WERI-Rb-1 (cell line): ENCODE measurements around the gene KRTAP4-11.
"Not testable (repeated sequence)": the region's sequence is repeated elsewhere in the genome, so short reads cannot be mapped to it uniquely, and the experiment has no call there.

Experiments
- DNase-seq: peaks from one replicate; pipeline ENCODE4 v3.0.0-alpha.2; 2020
- H3K27ac ChIP-seq: fragments of 250-450 bp; sonication (Bioruptor Pico); 2 replicates; pipeline ENCODE4 v1.5.1; 2020; ENCODE audit warnings: mild to moderate bottlenecking, moderate library complexity
- H3K27me3 ChIP-seq: fragments of 250-450 bp; sonication (Bioruptor Pico); 2 replicates; pipeline ENCODE4 v1.5.1; 2021; ENCODE audit warnings: mild to moderate bottlenecking, low read depth, moderate library complexity; ENCODE audit not compliant: insufficient read depth, severe bottlenecking
- H3K36me3 ChIP-seq: fragments of 250-450 bp; sonication (Bioruptor Pico); 2 replicates; pipeline ENCODE4 v1.5.1; 2020; ENCODE audit warnings: mild to moderate bottlenecking, moderate library complexity
- H3K4me3 ChIP-seq: 2 replicates; pipeline ENCODE4 v1.5.1; 2011; ENCODE audit warnings: low read depth, mild to moderate bottlenecking, control low read depth, low read length
- H3K9me3 ChIP-seq: fragments of 250-450 bp; sonication (Bioruptor Pico); 2 replicates; pipeline ENCODE4 v1.5.1; 2021; ENCODE audit warnings: mild to moderate bottlenecking, moderate library complexity; ENCODE audit not compliant: severe bottlenecking
- TF ChIP-seq, protein P1 (sequence below): IDR thresholded peaks from 2 replicates; pipeline ENCODE4 v1.5.1; 2011; ENCODE audit warnings: low read depth, mild to moderate bottlenecking, control low read depth, inconsistent platforms, low read length

Gene KRTAP4-11

DNA sequence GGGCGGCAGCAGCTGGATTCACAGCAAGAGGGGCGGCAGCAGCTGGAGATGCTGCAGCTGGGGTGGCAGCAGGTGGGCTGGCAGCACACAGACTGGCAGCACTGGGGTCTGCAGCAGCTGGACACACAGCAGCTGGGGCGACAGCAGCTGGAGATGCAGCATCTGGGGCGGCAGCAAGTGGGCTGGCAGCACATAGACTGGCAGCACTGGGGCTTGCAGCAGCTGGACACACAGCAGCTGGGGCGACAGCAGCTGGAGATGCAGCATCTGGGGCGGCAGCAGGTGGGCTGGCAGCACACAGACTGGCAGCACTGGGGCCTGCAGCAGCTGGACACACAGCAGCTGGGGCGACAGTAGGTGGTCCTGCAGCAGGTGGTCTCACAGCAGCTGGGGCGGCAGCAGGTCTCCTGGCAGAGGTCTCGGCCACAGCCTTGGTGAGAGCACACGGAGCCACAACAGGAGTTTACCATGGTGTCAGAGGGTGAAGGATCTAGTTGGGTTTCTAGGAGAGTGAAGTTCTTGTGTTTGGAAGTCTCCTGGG, at the start of gene KRTAP4-11:
KRTAP4-11 (minus strand) TSS at position 528 of the 541 bp plus-strand sequence; CDS start at position 470, 58 bp downstream.
- H3K4me3 ChIP-seq, H3K27ac ChIP-seq, DNase-seq, H3K36me3 ChIP-seq: not testable (repeated sequence)
- peaks cover 53% of the 10 kb centered on the region for H3K27me3 ChIP-seq
- peaks cover 14% of the 10 kb centered on the region for H3K9me3 ChIP-seq

DNA sequence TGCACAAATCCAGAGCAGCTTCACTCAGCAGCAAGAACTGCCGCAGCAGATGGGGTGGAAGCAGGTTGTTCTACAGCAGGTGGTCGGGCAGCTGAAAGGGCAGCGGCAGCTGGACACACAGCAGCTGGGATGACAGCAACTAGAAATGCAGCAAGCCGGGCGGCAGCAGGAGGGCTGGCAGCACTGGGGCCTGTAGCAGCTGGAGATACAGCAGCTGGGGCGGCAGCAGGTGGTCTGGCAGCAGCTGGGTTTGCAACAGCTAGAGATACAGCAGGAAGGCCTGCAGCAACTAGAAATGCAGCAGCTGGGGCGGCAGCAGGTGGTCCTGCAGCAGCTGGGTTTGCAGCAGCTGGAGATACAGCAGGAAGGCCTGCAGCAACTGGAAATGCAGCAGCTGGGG, 49.4 kb upstream of the KRTAP4-11 start:
- H3K36me3 ChIP-seq = no peaks in the 10 kb centered on the region
- peaks cover 76% of the 10 kb centered on the region for H3K27me3 ChIP-seq
- no peak overlapping the region for H3K4me3 ChIP-seq
- TF ChIP-seq, protein P1, sequence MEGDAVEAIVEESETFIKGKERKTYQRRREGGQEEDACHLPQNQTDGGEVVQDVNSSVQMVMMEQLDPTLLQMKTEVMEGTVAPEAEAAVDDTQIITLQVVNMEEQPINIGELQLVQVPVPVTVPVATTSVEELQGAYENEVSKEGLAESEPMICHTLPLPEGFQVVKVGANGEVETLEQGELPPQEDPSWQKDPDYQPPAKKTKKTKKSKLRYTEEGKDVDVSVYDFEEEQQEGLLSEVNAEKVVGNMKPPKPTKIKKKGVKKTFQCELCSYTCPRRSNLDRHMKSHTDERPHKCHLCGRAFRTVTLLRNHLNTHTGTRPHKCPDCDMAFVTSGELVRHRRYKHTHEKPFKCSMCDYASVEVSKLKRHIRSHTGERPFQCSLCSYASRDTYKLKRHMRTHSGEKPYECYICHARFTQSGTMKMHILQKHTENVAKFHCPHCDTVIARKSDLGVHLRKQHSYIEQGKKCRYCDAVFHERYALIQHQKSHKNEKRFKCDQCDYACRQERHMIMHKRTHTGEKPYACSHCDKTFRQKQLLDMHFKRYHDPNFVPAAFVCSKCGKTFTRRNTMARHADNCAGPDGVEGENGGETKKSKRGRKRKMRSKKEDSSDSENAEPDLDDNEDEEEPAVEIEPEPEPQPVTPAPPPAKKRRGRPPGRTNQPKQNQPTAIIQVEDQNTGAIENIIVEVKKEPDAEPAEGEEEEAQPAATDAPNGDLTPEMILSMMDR = no peak
- no peaks in the 10 kb centered on the region for H3K9me3 ChIP-seq
- no peak for DNase-seq
- no peak overlapping the region for H3K27ac ChIP-seq

DNA sequence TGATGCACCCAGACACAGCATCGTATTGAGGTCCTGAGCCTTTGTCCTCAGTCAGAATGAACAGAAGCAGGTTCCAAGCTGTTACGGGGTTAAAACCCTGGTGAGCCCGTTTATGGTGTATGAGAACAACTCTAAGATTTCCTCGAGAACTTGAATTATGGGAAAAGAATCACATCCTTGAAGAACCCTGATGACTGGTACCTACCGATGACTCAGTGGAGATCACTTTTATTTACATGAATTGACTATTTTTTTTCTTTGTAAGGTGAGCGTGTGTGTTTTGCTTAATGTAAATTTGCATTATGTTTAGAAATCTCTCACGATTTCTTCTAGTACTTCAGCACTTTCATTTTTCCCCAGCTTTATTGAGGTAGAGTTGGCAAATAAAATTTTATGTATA, 45.7 kb upstream of the KRTAP4-11 start:
- Histone ChIP-seq H3K27me3 (peaks cover 67% of the 10 kb centered on the region), H3K4me3 (no peak overlapping the region), H3K9me3 (no peaks in the 10 kb centered on the region), H3K27ac (no peak overlapping the region), H3K36me3 (no peaks in the 10 kb centered on the region)
- TF ChIP-seq, protein P1 = no peak
- no peak for DNase-seq

DNA sequence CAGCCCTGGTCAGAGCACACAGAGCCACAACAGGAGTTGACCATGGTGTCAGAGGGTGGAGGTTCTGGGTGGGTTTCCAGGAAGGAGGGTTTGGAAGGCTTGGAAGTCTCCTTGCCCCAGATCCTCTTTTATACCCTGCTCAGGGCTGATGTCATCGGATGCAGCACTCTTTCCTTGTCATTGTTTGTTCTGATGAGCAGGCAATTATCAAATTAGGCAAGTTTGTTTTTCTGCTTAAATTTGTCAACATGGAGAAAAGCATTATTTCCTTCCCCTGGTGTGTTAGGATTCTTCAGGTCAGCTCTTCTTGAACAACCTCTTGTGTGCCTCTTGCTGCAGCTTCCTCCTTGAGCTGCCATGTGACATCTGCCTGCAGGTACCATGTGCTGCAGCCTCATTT, 42.5 kb upstream of the KRTAP4-11 start, which contains the start of gene KRTAP4-4:
KRTAP4-4 (minus strand) TSS at position 101 of the 400 bp plus-strand sequence; CDS start at position 44, 57 bp downstream.
- no peak for DNase-seq
- TF ChIP-seq, protein P1 = no peak

DNA sequence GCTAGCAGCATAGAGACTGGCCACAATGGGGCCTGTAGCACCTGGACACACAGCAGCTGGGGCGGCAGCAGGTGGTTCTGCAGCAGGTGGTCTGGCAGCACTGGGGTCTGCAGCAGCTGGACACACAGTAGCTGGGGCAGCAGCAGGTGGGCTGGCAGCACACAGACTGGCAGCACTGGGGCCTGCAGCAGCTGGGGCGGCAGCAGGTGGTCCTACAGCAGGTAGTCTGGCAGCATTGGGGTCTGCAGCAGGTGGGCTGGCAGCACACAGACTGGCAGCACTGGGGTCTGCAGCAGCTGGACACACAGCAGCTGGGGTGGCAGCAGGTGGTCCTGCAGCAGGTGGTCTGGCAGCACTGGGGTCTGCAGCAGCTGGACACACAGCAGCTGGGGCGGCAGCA, 42.0 kb upstream of the KRTAP4-11 start:
- H3K36me3 ChIP-seq, H3K27ac ChIP-seq, H3K4me3 ChIP-seq, H3K9me3 ChIP-seq, DNase-seq: not testable (repeated sequence)
- peaks cover 78% of the 10 kb centered on the region for H3K27me3 ChIP-seq

More for the DNA sequence above, 42.5 kb upstream of the KRTAP4-11 start, which contains the start of gene KRTAP4-4:
- H3K4me3 ChIP-seq = no peak within 1 kb of the TSS
- no peaks in the 10 kb centered on the region for H3K36me3 ChIP-seq
- H3K9me3 ChIP-seq = no peaks in the 10 kb centered on the region
- H3K27ac ChIP-seq = no peak within 1 kb of the TSS
- peaks cover 73% of the 10 kb centered on the region for H3K27me3 ChIP-seq

DNA sequence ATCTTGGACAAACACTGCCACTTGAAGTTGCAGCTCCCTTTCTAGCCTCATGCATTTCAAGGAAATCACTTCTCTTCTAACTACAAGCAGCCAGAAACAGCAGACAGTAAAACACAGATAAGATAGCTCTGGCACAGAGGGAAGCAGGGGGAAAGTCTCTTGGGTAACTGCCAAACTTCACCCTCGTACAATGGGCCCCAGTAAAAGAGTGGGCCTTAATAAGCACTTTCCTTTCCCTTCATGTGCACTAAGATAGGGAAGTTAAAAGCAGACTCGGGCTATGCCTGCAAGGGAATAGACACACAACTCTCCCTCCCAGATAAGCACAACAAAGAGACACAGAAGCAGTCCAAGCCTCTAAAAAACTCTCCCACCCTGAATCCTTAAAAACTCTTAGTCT, 35.7 kb upstream of the KRTAP4-11 start:
- no peak overlapping the region for H3K27ac ChIP-seq
- no peak for DNase-seq
- H3K27me3 ChIP-seq = peaks cover 91% of the 10 kb centered on the region
- TF ChIP-seq, protein P1 = no peak
- no peak overlapping the region for H3K4me3 ChIP-seq
- H3K9me3 ChIP-seq = no peaks in the 10 kb centered on the region
- no peaks in the 10 kb centered on the region for H3K36me3 ChIP-seq

DNA sequence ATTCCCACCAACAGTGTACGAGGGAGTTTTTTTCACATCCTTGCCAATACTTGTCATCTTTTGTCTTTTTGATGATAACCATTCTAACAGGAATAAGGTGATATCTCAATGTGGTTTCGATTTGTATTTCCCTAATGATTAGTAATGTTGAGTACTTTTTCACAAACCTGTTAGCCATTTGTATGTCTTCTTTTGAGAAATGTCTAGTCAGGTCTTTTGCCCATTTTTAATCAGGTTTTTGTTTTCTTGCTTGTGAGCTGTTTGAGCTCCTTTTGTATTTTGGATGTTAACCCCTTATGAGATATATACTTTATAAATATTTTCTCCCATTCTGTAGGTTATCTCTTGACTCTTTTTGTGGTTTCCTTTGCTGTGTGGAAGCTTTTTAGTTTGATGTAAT, 33.4 kb upstream of the KRTAP4-11 start:
- H3K27me3 ChIP-seq = peaks cover 90% of the 10 kb centered on the region
- no peaks in the 10 kb centered on the region for H3K9me3 ChIP-seq
- H3K36me3 ChIP-seq = no peaks in the 10 kb centered on the region
- no peak for DNase-seq
- no peak overlapping the region for H3K27ac ChIP-seq
- TF ChIP-seq, protein P1 = no peak
- no peak overlapping the region for H3K4me3 ChIP-seq
